K562 (cell line): ENCODE data around the gene SPTBN4. TPM values are rescaled to one million over a fixed set of nuclear protein-coding genes. Genes with fewer than 3 reads are reported as not detected.

Source experiments
- ATAC-seq: fragments of 200-7000 bp; cut with Tn5 transposase; 3 replicates; pipeline ENCODE4 v1.9.1; 2020; ENCODE audit warnings: moderate library complexity
- BruUV-seq: library from RNA; stranded (reverse); fragments of 400-500 nt; replicated peaks from 2 replicates; lab custom pipeline; 2021; lab: Mats Ljungman, UMichigan
- CTCF ChIA-PET: fragments of 300-600 bp; formaldehyde crosslinking; extraction: SDS; loops from one replicate; lab custom pipeline; 2021; ENCODE audit warnings: low intra/inter-chr PET ratio; lab: Yijun Ruan, JAX
- POLR2A ChIA-PET: fragments of 300-600, 350-650 bp; sonication (Branson Sonifier 250); formaldehyde crosslinking; extraction: SDS; loops from one replicate; lab custom pipeline; 2021; ENCODE audit warnings: antibody characterized with exemption, inconsistent platforms; lab: Yijun Ruan, JAX
- DNase-seq, 4 experiments: peaks; one replicate each; pipeline versions ENCODE4 v3.0.0 to v3.0.0-alpha.2; 2011 to 2018; ENCODE audit warnings: low spot score in 3 of 4, mixed read lengths in 3 of 4; ENCODE audit errors: extremely low read depth in 1 of 4
- FAIRE-seq: peaks from 2 replicates; lab custom pipeline; 2011; peaks lifted over from hg19 to GRCh38; lab: Jason Lieb, UNC
- H2AFZ ChIP-seq: 2 replicates; pipeline ENCODE4 v1.6.0; 2011; ENCODE audit warnings: low read depth, low read length, control low read depth, inconsistent platforms
- H3K27ac ChIP-seq: fragments of 200-600 bp; 3 replicates; pipeline ENCODE4 v1.8.0; 2011; ENCODE audit warnings: low read depth, mild to moderate bottlenecking, control low read depth, inconsistent platforms, low read length, moderate library complexity, mixed read lengths; ENCODE audit errors: extremely low read depth
- H3K27me3 ChIP-seq, 2 experiments: fragments of 300-600 bp in 1 of 2; 2 replicates in 1 of 2; 3 replicates in 1 of 2; pipeline versions ENCODE4 v1.6.0 to v1.8.0; 2011; ENCODE audit warnings: inconsistent platforms in 2 of 2, low read length in 2 of 2, mild to moderate bottlenecking in 1 of 2, mixed read lengths in 1 of 2, moderate library complexity in 1 of 2; ENCODE audit not compliant: control insufficient read depth in 2 of 2, insufficient read depth in 2 of 2
- H3K36me3 ChIP-seq: fragments of 300-600 bp; 3 replicates; pipeline ENCODE4 v1.8.0; 2011; ENCODE audit warnings: mild to moderate bottlenecking, low read length, inconsistent platforms; ENCODE audit not compliant: control insufficient read depth, insufficient read depth
- H3K4me1 ChIP-seq, 2 experiments: fragments of 200-600 bp in 1 of 2; replicated peaks in 1 of 2; 2 replicates in 1 of 2; 3 replicates in 1 of 2; pipeline versions ENCODE4 v1.5.1 to v1.8.0; 2011; ENCODE audit warnings: inconsistent platforms in 2 of 2, low read length in 2 of 2, mild to moderate bottlenecking in 1 of 2, mixed read lengths in 1 of 2, moderate library complexity in 1 of 2; ENCODE audit not compliant: control insufficient read depth in 2 of 2, insufficient read depth in 2 of 2
- H3K4me2 ChIP-seq: 2 replicates; pipeline ENCODE4 v1.6.1; 2011; ENCODE audit warnings: low read length, control low read depth, inconsistent platforms, mixed read lengths; ENCODE audit not compliant: insufficient read depth
- H3K4me3 ChIP-seq: fragments of 200-600 bp; sonication (generic), shearing (Covaris generic); 2 replicates; pipeline ENCODE4 v1.5.1; 2016; ENCODE audit warnings: control low read depth, inconsistent platforms
- H3K79me2 ChIP-seq: fragments of 200-600 bp; 3 replicates; pipeline ENCODE4 v1.8.0; 2011; ENCODE audit warnings: low read length, inconsistent platforms; ENCODE audit not compliant: control insufficient read depth, insufficient read depth
- H3K9ac ChIP-seq, 2 experiments: 2 replicates each; pipeline versions ENCODE4 v1.6.0 to v1.6.1; 2011; ENCODE audit warnings: low read depth in 2 of 2, low read length in 2 of 2, control low read depth in 1 of 2, inconsistent platforms in 1 of 2, mild to moderate bottlenecking in 1 of 2, mixed read lengths in 1 of 2; ENCODE audit not compliant: insufficient read depth in 1 of 2
- H3K9me1 ChIP-seq: one replicate; pipeline ENCODE4 v1.6.0; 2011; ENCODE audit warnings: inconsistent platforms, mild to moderate bottlenecking, low read length, moderate library complexity; ENCODE audit not compliant: control insufficient read depth, insufficient read depth
- H3K9me3 ChIP-seq: replicated peaks from 2 replicates; pipeline ENCODE4 v1.5.1; 2011; ENCODE audit warnings: low read depth, low read length, inconsistent platforms; ENCODE audit not compliant: control insufficient read depth, insufficient read depth
- H4K20me1 ChIP-seq: replicated peaks from 2 replicates; pipeline ENCODE4 v1.6.1; 2011; ENCODE audit warnings: low read length, inconsistent platforms, mixed read lengths; ENCODE audit not compliant: control insufficient read depth, insufficient read depth
- CC2D1A ChIP-seq: fragments of 450-650 bp; IDR thresholded peaks from 2 replicates; pipeline ENCODE4 v1.6.1; 2017; ENCODE audit warnings: mild to moderate bottlenecking
- CXXC5 ChIP-seq: fragments of 250-450 bp; sonication (Bioruptor Pico); IDR thresholded peaks from 2 replicates; pipeline ENCODE4 v1.8.0; 2022; ENCODE audit warnings: inconsistent platforms, mild to moderate bottlenecking, moderate library complexity
- KAT8 ChIP-seq: fragments of 450-650 bp; IDR thresholded peaks from 2 replicates; pipeline ENCODE4 v1.6.1; 2016; ENCODE audit warnings: low read depth, mild to moderate bottlenecking
- KDM1A ChIP-seq, 2 experiments: fragments of 450-650 bp; IDR thresholded peaks; 2 replicates each; pipeline ENCODE4 v1.6.1; 2016; ENCODE audit warnings: mild to moderate bottlenecking in 2 of 2
- KDM5B ChIP-seq: fragments of 200-600 bp; sonication (generic); IDR thresholded peaks from 2 replicates; pipeline ENCODE4 v1.6.1; 2012; ENCODE audit warnings: low read depth, mild to moderate bottlenecking, moderate library complexity, low read length, control low read depth, inconsistent platforms; ENCODE audit not compliant: insufficient replicate concordance
- L3MBTL2 ChIP-seq: fragments of 450-650 bp; IDR thresholded peaks from 2 replicates; pipeline ENCODE4 v1.6.1; 2016; ENCODE audit warnings: mild to moderate bottlenecking, moderate library complexity
- MAFG ChIP-seq: fragments of 450-650 bp; conservative IDR thresholded peaks from 2 replicates; pipeline ENCODE4 v1.6.1; 2016; ENCODE audit warnings: missing genetic modification characterization, missing compliant biosample characterization
- RAD51 ChIP-seq: fragments of 450-650 bp; IDR thresholded peaks from 2 replicates; pipeline ENCODE4 v1.7.1; 2016; ENCODE audit warnings: low read depth, mild to moderate bottlenecking, borderline replicate concordance
- TCF3 ChIP-seq: sonication (generic); formaldehyde crosslinking; IDR thresholded peaks from 2 replicates; pipeline ENCODE4 v1.4.0; 2020; ENCODE audit warnings: mild to moderate bottlenecking, missing genetic modification reagents
- TOE1 ChIP-seq, 2 experiments: fragments of 450-650 bp in 1 of 2; sonication (generic) in 1 of 2; formaldehyde crosslinking in 1 of 2; IDR thresholded peaks; 2 replicates each; pipeline versions ENCODE4 v1.7.1 to v1.8.0; 2016 to 2022; ENCODE audit warnings: borderline replicate concordance in 2 of 2, mild to moderate bottlenecking in 2 of 2, antibody characterized with exemption in 1 of 2, inconsistent platforms in 1 of 2, low read depth in 1 of 2, missing genetic modification reagents in 1 of 2, moderate library complexity in 1 of 2
- ZNF121 ChIP-seq: sonication (generic); formaldehyde crosslinking; conservative IDR thresholded peaks from 2 replicates; pipeline ENCODE4 v1.8.0; 2022; ENCODE audit warnings: missing genetic modification reagents
- ZNF778 ChIP-seq: fragments of 450-650 bp; formaldehyde crosslinking; IDR thresholded peaks from 2 replicates; pipeline ENCODE4 v1.4.0; 2020; ENCODE audit warnings: mild to moderate bottlenecking, moderate library complexity
- ZSCAN29 ChIP-seq: fragments of 450-650 bp; IDR thresholded peaks from 2 replicates; pipeline ENCODE4 v1.6.1; 2017
- WGBS: fragments of 100-300 bp; shearing (Covaris generic); methylation state at CpG from one replicate; pipeline ENCODE4 v1.1.6; 2016; ENCODE audit warnings: low coverage, mixed read lengths; ENCODE audit not compliant: insufficient coverage; ENCODE audit errors: missing lambda C conversion rate; 5-methylcytosine and 5-hydroxymethylcytosine counted together
- in situ Hi-C: fragments of 300-500 bp; cut with MboI; formaldehyde crosslinking; loops from 4 replicates; pipeline ENCODE4 v1.15.0; 2018; ENCODE audit warnings: inconsistent platforms, mixed read lengths
- intact Hi-C: fragments of 100-400 bp; cut with micrococcal nuclease; formaldehyde crosslinking; loops from 2 replicates; pipeline ENCODE4 v1.14.2; 2022
- polyA plus RNA-seq, 8 experiments: library from polyadenylated mRNA; depleted of rRNA in 4 of 8; stranded (reverse) in 5 of 8; unstranded in 3 of 8; fragments of >200 nt; fragmentation: Nextera tagmentation in 2 of 8; fragmentation: Illumina TruSeq in 1 of 8; extraction: Ambion mirVana in 2 of 8; extraction: Trizol in 1 of 8; gene quantifications; 2 replicates each; pipeline versions ENCODE4 v1.2.1 to v1.2.3, GENCODE V29; 2011 to 2014; ENCODE audit warnings: inconsistent platforms in 1 of 8, missing spikeins in 1 of 8
- total RNA-seq, 7 experiments: library from RNA; depleted of rRNA in 6 of 7; stranded (reverse); fragments of >200 nt in 6 of 7; fragmentation: Illumina TruSeq in 2 of 7; extraction: Trizol in 2 of 7; gene quantifications; 2 replicates each; pipeline versions ENCODE4 v1.2.1 to v1.2.3, GENCODE V29; 2011 to 2021; ENCODE audit warnings: low replicate concordance in 1 of 7
- TF ChIP-seq, protein P1 (sequence below): sonication (generic); formaldehyde crosslinking; IDR thresholded peaks from 2 replicates; pipeline ENCODE4 v1.8.1; 2023; ENCODE audit warnings: mild to moderate bottlenecking, missing genetic modification reagents
- TF ChIP-seq, protein P2 (sequence below): fragments of 450-650 bp; formaldehyde crosslinking; IDR thresholded peaks from 2 replicates; pipeline ENCODE4 v1.4.0; 2020; ENCODE audit warnings: mild to moderate bottlenecking, mixed read lengths
- TF ChIP-seq, protein P3 (sequence below): sonication (generic); formaldehyde crosslinking; IDR thresholded peaks from 2 replicates; pipeline ENCODE4 v1.5.0; 2020; ENCODE audit warnings: missing genetic modification reagents
- TF ChIP-seq, protein P4 (sequence below), 2 experiments: fragments of 450-650 bp in 1 of 2; sonication (generic) in 1 of 2; formaldehyde crosslinking in 1 of 2; IDR thresholded peaks in 1 of 2; conservative IDR thresholded peaks in 1 of 2; 2 replicates each; pipeline versions ENCODE4 v1.6.1 to v1.8.1; 2016 to 2023; ENCODE audit warnings: mild to moderate bottlenecking in 2 of 2, moderate library complexity in 2 of 2, inconsistent platforms in 1 of 2, missing genetic modification reagents in 1 of 2

SPTBN4 gene
- total and polyA plus RNA-seq, 9 of the 15 experiments (the other 6 are each of a cell fraction or from before 2014, with no cell fraction given), result 0.01 to 1.5 (median 0.86) TPM

DNA sequence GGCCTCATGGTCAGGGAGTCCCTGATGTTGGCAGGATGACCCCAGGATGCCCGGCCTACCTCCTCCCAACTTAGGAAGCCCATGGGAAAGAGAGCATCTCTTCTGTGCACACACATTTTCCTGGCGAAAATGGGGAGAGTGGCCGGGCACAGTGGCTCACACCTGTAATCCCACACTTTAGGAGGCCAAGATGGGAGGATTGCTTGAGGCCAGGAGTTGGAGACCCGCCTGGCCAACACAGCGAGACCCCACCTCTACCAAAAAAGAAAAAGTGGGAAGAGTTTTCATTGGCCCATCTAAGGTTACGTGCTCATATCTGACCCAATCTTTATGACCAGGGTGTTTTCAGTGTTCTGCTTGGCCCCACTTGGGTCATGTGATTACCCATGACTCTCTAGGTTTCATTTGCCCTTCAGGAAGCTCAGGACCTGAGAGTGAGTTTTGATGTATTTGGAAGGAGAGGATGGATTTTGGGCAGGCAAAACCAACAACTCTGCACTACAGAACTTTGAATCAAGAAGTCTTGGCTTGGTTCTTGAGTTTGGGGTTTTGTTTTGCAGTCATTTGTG lies 76.3 kb downstream of the SPTBN4 start:
- ATAC-seq, result no peak
- TF ChIP-seq, protein P1, sequence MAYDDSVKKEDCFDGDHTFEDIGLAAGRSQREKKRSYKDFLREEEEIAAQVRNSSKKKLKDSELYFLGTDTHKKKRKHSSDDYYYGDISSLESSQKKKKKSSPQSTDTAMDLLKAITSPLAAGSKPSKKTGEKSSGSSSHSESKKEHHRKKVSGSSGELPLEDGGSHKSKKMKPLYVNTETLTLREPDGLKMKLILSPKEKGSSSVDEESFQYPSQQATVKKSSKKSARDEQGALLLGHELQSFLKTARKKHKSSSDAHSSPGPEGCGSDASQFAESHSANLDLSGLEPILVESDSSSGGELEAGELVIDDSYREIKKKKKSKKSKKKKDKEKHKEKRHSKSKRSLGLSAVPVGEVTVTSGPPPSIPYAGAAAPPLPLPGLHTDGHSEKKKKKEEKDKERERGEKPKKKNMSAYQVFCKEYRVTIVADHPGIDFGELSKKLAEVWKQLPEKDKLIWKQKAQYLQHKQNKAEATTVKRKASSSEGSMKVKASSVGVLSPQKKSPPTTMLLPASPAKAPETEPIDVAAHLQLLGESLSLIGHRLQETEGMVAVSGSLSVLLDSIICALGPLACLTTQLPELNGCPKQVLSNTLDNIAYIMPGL, result no peak
- TF ChIP-seq L3MBTL2 (peak; percentile 45; the same call in 1 of the 2 replicates), ZNF121 (peak; percentile 93), ZNF778 (CRISPR knock-in tag) (no peak), TCF3 (CRISPR knock-in tag) (no peak), MAFG (tag) (no peak), CC2D1A (no peak), RAD51 (peak; percentile 56; the same call in 1 of the 2 replicates), ZSCAN29 (no peak), KDM1A (IDR thresholded peaks at IDR 0.05) (peak in 1 of 2 experiments; percentile 11; a peak in 1 of 4 replicates), TOE1 (IDR thresholded peaks at IDR 0.05; ENCODE audit: borderline replicate concordance) (peak; percentile 50; the same call in 1 of the 2 replicates), TOE1 (CRISPR knock-in tag; IDR thresholded peaks at IDR 0.05; ENCODE audit: borderline replicate concordance, low read depth) (no peak), CXXC5 (CRISPR knock-in tag) (0 out of 2 replicates have a peak, but pooled peaks have one; percentile 12), KAT8 (no peak), KDM5B (no peak)
- TF ChIP-seq, protein P2, sequence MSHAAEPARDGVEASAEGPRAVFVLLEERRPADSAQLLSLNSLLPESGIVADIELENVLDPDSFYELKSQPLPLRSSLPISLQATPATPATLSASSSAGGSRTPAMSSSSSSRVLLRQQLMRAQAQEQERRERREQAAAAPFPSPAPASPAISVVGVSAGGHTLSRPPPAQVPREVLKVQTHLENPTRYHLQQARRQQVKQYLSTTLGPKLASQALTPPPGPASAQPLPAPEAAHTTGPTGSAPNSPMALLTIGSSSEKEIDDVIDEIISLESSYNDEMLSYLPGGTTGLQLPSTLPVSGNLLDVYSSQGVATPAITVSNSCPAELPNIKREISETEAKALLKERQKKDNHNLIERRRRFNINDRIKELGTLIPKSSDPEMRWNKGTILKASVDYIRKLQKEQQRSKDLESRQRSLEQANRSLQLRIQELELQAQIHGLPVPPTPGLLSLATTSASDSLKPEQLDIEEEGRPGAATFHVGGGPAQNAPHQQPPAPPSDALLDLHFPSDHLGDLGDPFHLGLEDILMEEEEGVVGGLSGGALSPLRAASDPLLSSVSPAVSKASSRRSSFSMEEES (CRISPR knock-in tag), result peak; percentile 76
- TF ChIP-seq, protein P3, sequence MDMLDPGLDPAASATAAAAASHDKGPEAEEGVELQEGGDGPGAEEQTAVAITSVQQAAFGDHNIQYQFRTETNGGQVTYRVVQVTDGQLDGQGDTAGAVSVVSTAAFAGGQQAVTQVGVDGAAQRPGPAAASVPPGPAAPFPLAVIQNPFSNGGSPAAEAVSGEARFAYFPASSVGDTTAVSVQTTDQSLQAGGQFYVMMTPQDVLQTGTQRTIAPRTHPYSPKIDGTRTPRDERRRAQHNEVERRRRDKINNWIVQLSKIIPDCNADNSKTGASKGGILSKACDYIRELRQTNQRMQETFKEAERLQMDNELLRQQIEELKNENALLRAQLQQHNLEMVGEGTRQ (CRISPR knock-in tag), result peak; percentile 59
- TF ChIP-seq, protein P4, sequence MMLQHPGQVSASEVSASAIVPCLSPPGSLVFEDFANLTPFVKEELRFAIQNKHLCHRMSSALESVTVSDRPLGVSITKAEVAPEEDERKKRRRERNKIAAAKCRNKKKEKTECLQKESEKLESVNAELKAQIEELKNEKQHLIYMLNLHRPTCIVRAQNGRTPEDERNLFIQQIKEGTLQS (IDR thresholded peaks at IDR 0.05), result no peak
- TF ChIP-seq, protein P4 (CRISPR knock-in tag; conservative IDR thresholded peaks at IDR 0.05), result no peak

More for the DNA sequence above, 76.3 kb downstream of the SPTBN4 start:
- Histone ChIP-seq H3K27me3 (no peaks in the 10 kb centered on the region), H3K9me1 (no peaks in the 10 kb centered on the region), H3K4me1 (peaks cover 0 to 11% of the 10 kb centered on the region in 2 experiments; a peak in 2 of 5 replicates), H3K36me3 (no peaks in the 10 kb centered on the region), H4K20me1 (no peaks in the 10 kb centered on the region), H3K4me2 (no peak overlapping the region), H3K79me2 (no peaks in the 10 kb centered on the region), H3K9me3 (no peaks in the 10 kb centered on the region), H3K4me3 (no peak overlapping the region), H2AFZ (no peak overlapping the region), H3K9ac (no peak overlapping the region; a peak in 1 of 4 replicates), H3K27ac (no peak overlapping the region)
- DNase-seq, result no peak
- intact Hi-C loops (no loop called here), in situ Hi-C loops (no loop called here)
- no TSS peak for BruUV-seq
- CTCF ChIA-PET, result no interaction called here
- POLR2A ChIA-PET, result interaction anchor here (1.0 kb wide), 1 partner anchor 10 kb away, joined by 5 read pairs; no protein-coding TSS in a partner anchor
- WGBS, result 69% methylated on average over 6 of the region's 6 CpGs
- FAIRE-seq, result no peak
